Neutrophil (primary cell): ENCODE results near the gene ETV5.

Experiments
- H3K27ac ChIP-seq: fragments of 200-600 bp; sonication (generic); 2 replicates; pipeline ENCODE4 v1.5.1; 2016; ENCODE audit warnings: mild to moderate bottlenecking, moderate library complexity
- H3K27me3 ChIP-seq: fragments of 200-600 bp; sonication (generic); 2 replicates; pipeline ENCODE4 v1.6.0; 2016; ENCODE audit warnings: mild to moderate bottlenecking
- H3K36me3 ChIP-seq: fragments of 200-600 bp; sonication (generic); 2 replicates; pipeline ENCODE4 v1.5.1; 2017
- H3K4me1 ChIP-seq, 2 experiments: fragments of 200-600 bp in 1 of 2; sonication (generic) in 1 of 2; 1 replicate in 1 of 2; 2 replicates in 1 of 2; pipeline versions ENCODE4 v1.5.1 to v1.6.1; 2013 to 2016; ENCODE audit warnings: low read depth in 1 of 2, low read length in 1 of 2, mild to moderate bottlenecking in 1 of 2, moderate library complexity in 1 of 2; ENCODE audit not compliant: control insufficient read depth in 1 of 2, insufficient read depth in 1 of 2
- H3K4me3 ChIP-seq, 2 experiments: fragments of 200-600 bp in 1 of 2; sonication (generic) in 1 of 2; 1 replicate in 1 of 2; 2 replicates in 1 of 2; pipeline ENCODE4 v1.5.1; 2013 to 2016; ENCODE audit warnings: low read depth in 1 of 2, low read length in 1 of 2, mild to moderate bottlenecking in 1 of 2, moderate library complexity in 1 of 2
- H3K9me3 ChIP-seq: fragments of 200-600 bp; sonication (generic); 2 replicates; pipeline ENCODE4 v1.5.1; 2016
- CTCF ChIP-seq: fragments of 200-600 bp; sonication (generic); IDR thresholded peaks from 2 replicates; pipeline ENCODE4 v1.5.1; 2016; ENCODE audit warnings: antibody characterized with exemption

The ETV5 gene

GRCh38 chr3:186002884-186003472, 105.9 kb downstream of the ETV5 start:
- Histone ChIP-seq H3K4me1 (peaks cover 0 to 2% of the 10 kb centered on the region in 2 experiments), H3K27ac (no peak overlapping the region), H3K27me3 (peaks cover 37% of the 10 kb centered on the region), H3K9me3 (no peaks in the 10 kb centered on the region), H3K4me3 (no peak overlapping the region), H3K36me3 (no peaks in the 10 kb centered on the region)
- no peak for TF ChIP-seq CTCF

- H3K27ac ChIP-seq = no peak overlapping the region
- no peak overlapping the region for H3K4me3 ChIP-seq
- peaks cover 37% of the 10 kb centered on the region for H3K27me3 ChIP-seq
- H3K36me3 ChIP-seq = no peaks in the 10 kb centered on the region
- H3K4me1 ChIP-seq = peaks cover 0 to 5% of the 10 kb centered on the region in 2 experiments
- no peaks in the 10 kb centered on the region for H3K9me3 ChIP-seq
- TF ChIP-seq CTCF = no peak
These were observed 107.0 kb downstream of the ETV5 start for GRCh38 chr3:186001842-186002241.

- Histone ChIP-seq H3K36me3 (no peaks in the 10 kb centered on the region), H3K27ac (no peak overlapping the region), H3K4me1 (peaks cover 0 to 5% of the 10 kb centered on the region in 2 experiments), H3K4me3 (no peak overlapping the region), H3K27me3 (peaks cover 37% of the 10 kb centered on the region), H3K9me3 (no peaks in the 10 kb centered on the region)
- no peak for TF ChIP-seq CTCF
These were observed 109.7 kb downstream of the ETV5 start for GRCh38 chr3:185999221-185999620.

GRCh38 chr3:185998136-185998535, 110.8 kb downstream of the ETV5 start:
- H3K4me1 ChIP-seq = peaks cover 0 to 5% of the 10 kb centered on the region in 2 experiments
- no peak overlapping the region for H3K4me3 ChIP-seq
- no peak for TF ChIP-seq CTCF
- no peaks in the 10 kb centered on the region for H3K36me3 ChIP-seq
- peaks cover 33% of the 10 kb centered on the region for H3K27me3 ChIP-seq
- H3K9me3 ChIP-seq = no peaks in the 10 kb centered on the region
- no peak overlapping the region for H3K27ac ChIP-seq

- Histone ChIP-seq H3K36me3 (no peaks in the 10 kb centered on the region), H3K9me3 (no peaks in the 10 kb centered on the region), H3K4me1 (peaks cover 0 to 5% of the 10 kb centered on the region in 2 experiments), H3K4me3 (no peak overlapping the region), H3K27me3 (peaks cover 27% of the 10 kb centered on the region), H3K27ac (no peak overlapping the region)
- no peak for TF ChIP-seq CTCF
These were observed 111.8 kb downstream of the ETV5 start for GRCh38 chr3:185997130-185997529.
